RWPE2 (cell line): ENCODE measurements around the gene THAP4.
A peak's percentile ranks its signal among the peaks of the same experiment; 100 is the strongest.

Source experiments
- ATAC-seq: fragments of 200-7000 bp; cut with Tn5 transposase; 3 replicates; pipeline ENCODE4 v1.9.1; 2021; ENCODE audit warnings: low read depth
- DNase-seq: peaks from one replicate; pipeline ENCODE4 v3.0.0-alpha.2; 2020; ENCODE audit warnings: low spot score
- H3K27ac ChIP-seq: fragments of 450-650 bp; 2 replicates; pipeline ENCODE4 v1.5.1; 2017; ENCODE audit warnings: mild to moderate bottlenecking; ENCODE audit not compliant: poor library complexity, severe bottlenecking
- H3K27me3 ChIP-seq: fragments of 250-450 bp; sonication (Bioruptor Pico); 2 replicates; pipeline ENCODE4 v1.5.1; 2021; ENCODE audit warnings: mild to moderate bottlenecking, moderate library complexity; ENCODE audit not compliant: insufficient read depth, poor library complexity, severe bottlenecking
- H3K36me3 ChIP-seq: fragments of 250-450 bp; sonication (Bioruptor Pico); 2 replicates; pipeline ENCODE4 v1.5.1; 2020; ENCODE audit warnings: low read depth, mild to moderate bottlenecking, moderate library complexity
- H3K4me1 ChIP-seq: fragments of 250-450 bp; sonication (Bioruptor Pico); 2 replicates; pipeline ENCODE4 v1.5.1; 2021; ENCODE audit warnings: mild to moderate bottlenecking, moderate library complexity; ENCODE audit not compliant: insufficient read depth, poor library complexity, severe bottlenecking
- H3K4me3 ChIP-seq: fragments of 250-450 bp; sonication (Bioruptor Pico); 2 replicates; pipeline ENCODE4 v1.5.1; 2021; ENCODE audit warnings: mild to moderate bottlenecking, moderate library complexity; ENCODE audit not compliant: severe bottlenecking
- H3K9me3 ChIP-seq: fragments of 250-450 bp; sonication (Bioruptor Pico); 2 replicates; pipeline ENCODE4 v1.5.1; 2021; ENCODE audit warnings: mild to moderate bottlenecking, moderate library complexity; ENCODE audit not compliant: severe bottlenecking
- TF ChIP-seq, protein P1 (sequence below): fragments of 450-650 bp; IDR thresholded peaks from one replicate; pipeline ENCODE4 v1.5.1; 2017; ENCODE audit warnings: mild to moderate bottlenecking, moderate library complexity; ENCODE audit not compliant: poor library complexity, severe bottlenecking

The THAP4 gene

DNA sequence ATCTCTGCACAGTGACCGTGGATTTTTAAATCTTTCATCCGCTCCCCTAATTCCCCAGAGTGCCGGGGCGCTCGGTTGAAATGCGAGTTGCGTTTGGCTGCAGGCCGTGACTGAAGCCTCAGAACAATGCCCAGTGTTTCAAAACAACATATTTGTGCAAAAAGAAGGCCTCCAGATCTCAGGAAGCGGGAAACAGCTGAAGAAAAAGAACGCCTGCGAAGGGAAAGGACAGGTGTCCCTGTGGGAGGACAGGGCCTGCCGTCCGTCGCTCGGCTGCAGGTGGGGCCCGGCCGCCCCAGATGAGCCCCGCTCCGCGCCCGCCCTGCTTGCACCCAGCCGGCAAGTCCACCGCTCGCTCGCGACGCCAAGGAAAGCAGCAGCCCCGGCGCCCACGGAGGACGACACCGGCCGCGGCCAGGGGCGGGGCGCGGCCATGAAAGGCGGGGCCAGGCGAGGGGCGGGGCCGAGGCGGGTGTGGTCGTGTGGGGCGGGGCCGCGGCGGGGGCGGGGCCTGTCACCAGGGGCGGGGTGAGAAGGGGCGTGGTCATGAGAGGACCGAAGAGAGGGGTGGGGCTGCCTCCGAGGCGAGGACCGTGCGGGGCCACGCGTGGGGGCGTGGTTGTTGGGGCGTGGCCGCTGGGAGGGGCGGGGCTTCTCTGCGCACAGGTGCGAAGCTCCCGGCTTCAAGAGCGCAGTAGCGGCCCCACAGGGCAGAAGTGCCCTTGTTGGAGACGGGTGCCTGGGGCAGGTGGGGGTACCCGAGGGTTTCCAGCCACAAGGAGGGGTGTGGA lies 96.0 kb downstream of the THAP4 start:
- TF ChIP-seq, protein P1, sequence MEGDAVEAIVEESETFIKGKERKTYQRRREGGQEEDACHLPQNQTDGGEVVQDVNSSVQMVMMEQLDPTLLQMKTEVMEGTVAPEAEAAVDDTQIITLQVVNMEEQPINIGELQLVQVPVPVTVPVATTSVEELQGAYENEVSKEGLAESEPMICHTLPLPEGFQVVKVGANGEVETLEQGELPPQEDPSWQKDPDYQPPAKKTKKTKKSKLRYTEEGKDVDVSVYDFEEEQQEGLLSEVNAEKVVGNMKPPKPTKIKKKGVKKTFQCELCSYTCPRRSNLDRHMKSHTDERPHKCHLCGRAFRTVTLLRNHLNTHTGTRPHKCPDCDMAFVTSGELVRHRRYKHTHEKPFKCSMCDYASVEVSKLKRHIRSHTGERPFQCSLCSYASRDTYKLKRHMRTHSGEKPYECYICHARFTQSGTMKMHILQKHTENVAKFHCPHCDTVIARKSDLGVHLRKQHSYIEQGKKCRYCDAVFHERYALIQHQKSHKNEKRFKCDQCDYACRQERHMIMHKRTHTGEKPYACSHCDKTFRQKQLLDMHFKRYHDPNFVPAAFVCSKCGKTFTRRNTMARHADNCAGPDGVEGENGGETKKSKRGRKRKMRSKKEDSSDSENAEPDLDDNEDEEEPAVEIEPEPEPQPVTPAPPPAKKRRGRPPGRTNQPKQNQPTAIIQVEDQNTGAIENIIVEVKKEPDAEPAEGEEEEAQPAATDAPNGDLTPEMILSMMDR: no peak
- peak overlapping the region; percentile 44 for H3K4me3 ChIP-seq
- H3K4me1 ChIP-seq: peaks cover 5% of the 10 kb centered on the region
- ATAC-seq (peak; percentile 69), DNase-seq (no peak)
- H3K27ac ChIP-seq: peak overlapping the region; percentile 40
- no peaks in the 10 kb centered on the region for H3K36me3 ChIP-seq
- H3K27me3 ChIP-seq: peaks cover 12% of the 10 kb centered on the region
- H3K9me3 ChIP-seq: no peaks in the 10 kb centered on the region

DNA sequence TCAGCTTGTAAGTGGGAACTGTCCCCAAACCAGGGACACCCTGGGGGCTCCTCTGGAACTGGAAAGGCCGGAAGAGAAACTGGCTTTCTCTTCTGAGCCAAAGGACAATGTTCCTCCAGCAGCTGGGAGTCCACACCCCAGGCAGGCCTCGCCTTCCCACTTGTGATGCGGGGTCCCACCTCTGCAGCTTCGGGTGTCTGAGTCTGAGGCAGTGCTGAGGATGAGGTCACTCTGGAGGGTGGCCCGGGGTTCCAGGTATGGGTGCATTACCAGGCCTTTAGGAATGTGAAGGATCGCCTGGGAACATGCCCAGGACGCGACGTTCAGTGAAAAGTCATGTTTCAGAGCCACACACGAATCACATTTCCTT lies 96.6 kb downstream of the THAP4 start:
- peaks cover 5% of the 10 kb centered on the region for H3K4me1 ChIP-seq
- H3K36me3 ChIP-seq: no peaks in the 10 kb centered on the region
- no peak for DNase-seq
- peak overlapping the region; percentile 44 for H3K4me3 ChIP-seq
- ATAC-seq: peak; percentile 31; the same call in 1 of the 3 replicates
- H3K9me3 ChIP-seq: no peaks in the 10 kb centered on the region
- TF ChIP-seq, protein P1: no peak
- peak overlapping the region; percentile 40 for H3K27ac ChIP-seq
- H3K27me3 ChIP-seq: peaks cover 12% of the 10 kb centered on the region

GRCh38 chr2:241539616-241540374 lies 97.2 kb downstream of the THAP4 start:
- Histone ChIP-seq H3K27ac (peak overlapping the region; percentile 40), H3K27me3 (peaks cover 12% of the 10 kb centered on the region), H3K4me1 (peaks cover 5% of the 10 kb centered on the region), H3K36me3 (no peaks in the 10 kb centered on the region), H3K4me3 (no peak overlapping the region), H3K9me3 (no peaks in the 10 kb centered on the region)
- TF ChIP-seq, protein P1: no peak
- ATAC-seq (no peak), DNase-seq (no peak)

DNA sequence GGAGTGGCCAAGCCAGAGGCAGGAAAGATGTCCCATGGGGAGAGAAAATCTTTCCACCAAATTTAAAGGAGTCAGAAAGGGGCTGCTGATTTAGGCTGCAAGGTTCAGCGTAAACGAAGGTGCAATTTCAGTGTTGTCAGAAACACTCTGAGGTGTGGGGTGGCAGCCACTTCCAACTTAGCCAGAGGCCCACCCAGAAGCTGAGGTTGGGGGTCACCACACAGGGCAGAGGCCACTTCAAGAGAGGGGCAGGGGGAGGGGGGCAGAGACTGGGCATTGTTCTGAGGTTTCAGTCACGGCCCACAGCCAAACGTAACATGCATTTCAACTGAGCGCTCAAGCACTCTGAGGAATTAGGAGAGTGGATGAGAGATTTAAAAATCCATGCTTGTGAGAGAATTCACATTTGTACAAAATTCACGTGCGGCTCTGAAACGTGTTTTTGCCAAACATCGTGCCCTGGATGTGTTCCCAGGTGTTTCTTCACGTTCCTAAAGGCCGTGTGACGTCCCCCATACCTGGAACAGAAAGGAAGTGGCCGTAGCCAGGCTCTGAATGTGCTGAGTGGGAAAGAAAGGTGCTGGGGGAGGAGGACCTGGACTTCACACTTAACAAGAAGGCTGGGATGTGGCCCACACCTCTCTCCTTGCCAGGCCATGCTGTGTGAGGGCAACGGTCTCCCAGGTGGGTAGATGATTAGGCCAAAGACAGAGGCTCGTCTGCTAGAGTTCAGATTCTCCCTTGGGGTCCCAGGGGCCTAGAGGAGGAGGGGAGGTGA lies 97.9 kb downstream of the THAP4 start:
- TF ChIP-seq, protein P1: no peak
- DNase-seq (no peak), ATAC-seq (no peak)
- H3K27ac ChIP-seq: no peak overlapping the region
- no peaks in the 10 kb centered on the region for H3K9me3 ChIP-seq
- no peak overlapping the region for H3K4me3 ChIP-seq
- peaks cover 5% of the 10 kb centered on the region for H3K4me1 ChIP-seq
- peaks cover 12% of the 10 kb centered on the region for H3K27me3 ChIP-seq
- no peaks in the 10 kb centered on the region for H3K36me3 ChIP-seq
